Tibial artery (tissue), 4 donors: ENCODE data around the gene ARMC8.

Experiments used
- DNase-seq, 2 donors: peaks; one replicate each; pipeline ENCODE4 v3.0.0-alpha.2; 2019
- H3K27ac ChIP-seq, 2 donors: fragments of 200-600 bp; sonication (generic) in 1 of 2; 1 replicate in 1 of 2; 2 replicates in 1 of 2; pipeline ENCODE4 v1.5.1; 2018 to 2019; ENCODE audit warnings: mild to moderate bottlenecking in 1 of 2
- H3K27me3 ChIP-seq, 2 donors: fragments of 200-600 bp; sonication (generic) in 1 of 2; one replicate each; pipeline versions ENCODE4 v1.5.1 to v1.6.0; 2016 to 2019
- H3K36me3 ChIP-seq, 3 donors: fragments of 200-600 bp; sonication (generic) in 2 of 3; one replicate each; pipeline ENCODE4 v1.5.1; 2016 to 2019; ENCODE audit warnings: mild to moderate bottlenecking in 2 of 3
- H3K4me1 ChIP-seq, 4 donors: fragments of 200-600 bp; sonication (generic) in 2 of 4; 1 replicate in 3 of 4; 2 replicates in 1 of 4; pipeline ENCODE4 v1.5.1; 2016 to 2019
- H3K4me3 ChIP-seq, 2 donors: fragments of 200-600 bp; sonication (generic) in 1 of 2; 1 replicate in 1 of 2; 2 replicates in 1 of 2; pipeline ENCODE4 v1.5.1; 2018 to 2019; ENCODE audit warnings: mild to moderate bottlenecking in 2 of 2
- H3K9me3 ChIP-seq, 3 donors: fragments of 200-600 bp; sonication (generic) in 1 of 3; one replicate each; pipeline ENCODE4 v1.5.1; 2016 to 2019
- intact Hi-C: fragments of 100-400 bp; cut with DNase I; formaldehyde crosslinking; loops from one replicate; pipeline ENCODE4 v1.15.0; 2023; ENCODE audit warnings: low total_unique reads
- TF ChIP-seq, protein P1 (sequence below), 2 experiments: fragments of 200-600 bp in 1 of 2; fragments of 450-650 bp in 1 of 2; IDR thresholded peaks; one replicate each; pipeline ENCODE4 v1.5.1; 2017 to 2019; ENCODE audit warnings: antibody characterized with exemption in 2 of 2, mild to moderate bottlenecking in 1 of 2, moderate library complexity in 1 of 2

The ARMC8 gene

GRCh38 chr3:138241676-138242075 lies 54.6 kb downstream of the ARMC8 start:
- Histone ChIP-seq H3K27me3 (no peaks in the 10 kb centered on the region), H3K4me1 (no peaks in the 10 kb centered on the region), H3K36me3 (peaks cover 75 to 86% (median 80%) of the 10 kb centered on the region in 3 donors), H3K27ac (no peak overlapping the region), H3K4me3 (no peak overlapping the region), H3K9me3 (no peaks in the 10 kb centered on the region)
- intact Hi-C loops, result no loop called here
- DNase-seq, result no peak
- TF ChIP-seq, protein P1, sequence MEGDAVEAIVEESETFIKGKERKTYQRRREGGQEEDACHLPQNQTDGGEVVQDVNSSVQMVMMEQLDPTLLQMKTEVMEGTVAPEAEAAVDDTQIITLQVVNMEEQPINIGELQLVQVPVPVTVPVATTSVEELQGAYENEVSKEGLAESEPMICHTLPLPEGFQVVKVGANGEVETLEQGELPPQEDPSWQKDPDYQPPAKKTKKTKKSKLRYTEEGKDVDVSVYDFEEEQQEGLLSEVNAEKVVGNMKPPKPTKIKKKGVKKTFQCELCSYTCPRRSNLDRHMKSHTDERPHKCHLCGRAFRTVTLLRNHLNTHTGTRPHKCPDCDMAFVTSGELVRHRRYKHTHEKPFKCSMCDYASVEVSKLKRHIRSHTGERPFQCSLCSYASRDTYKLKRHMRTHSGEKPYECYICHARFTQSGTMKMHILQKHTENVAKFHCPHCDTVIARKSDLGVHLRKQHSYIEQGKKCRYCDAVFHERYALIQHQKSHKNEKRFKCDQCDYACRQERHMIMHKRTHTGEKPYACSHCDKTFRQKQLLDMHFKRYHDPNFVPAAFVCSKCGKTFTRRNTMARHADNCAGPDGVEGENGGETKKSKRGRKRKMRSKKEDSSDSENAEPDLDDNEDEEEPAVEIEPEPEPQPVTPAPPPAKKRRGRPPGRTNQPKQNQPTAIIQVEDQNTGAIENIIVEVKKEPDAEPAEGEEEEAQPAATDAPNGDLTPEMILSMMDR (IDR thresholded peaks at IDR 0.05), result no peak

- H3K27ac ChIP-seq, result no peak overlapping the region
- no peak overlapping the region for H3K4me3 ChIP-seq
- intact Hi-C loops, result no loop called here
- no peaks in the 10 kb centered on the region for H3K9me3 ChIP-seq
- TF ChIP-seq, protein P1 (IDR thresholded peaks at IDR 0.05), result no peak
- no peak for DNase-seq
- no peaks in the 10 kb centered on the region for H3K4me1 ChIP-seq
- H3K27me3 ChIP-seq, result no peaks in the 10 kb centered on the region
- H3K36me3 ChIP-seq, result peaks cover 73 to 84% (median 73%) of the 10 kb centered on the region in 3 donors
These were observed 55.4 kb downstream of the ARMC8 start for GRCh38 chr3:138242466-138242865.

- intact Hi-C loops, result no loop called here
- Histone ChIP-seq H3K27ac (no peak overlapping the region), H3K27me3 (no peaks in the 10 kb centered on the region), H3K36me3 (peaks cover 57 to 80% (median 62%) of the 10 kb centered on the region in 3 donors), H3K4me1 (no peaks in the 10 kb centered on the region), H3K4me3 (no peak overlapping the region), H3K9me3 (no peaks in the 10 kb centered on the region)
- DNase-seq, result no peak
- TF ChIP-seq, protein P1 (IDR thresholded peaks at IDR 0.05), result no peak
These were observed 57.9 kb downstream of the ARMC8 start for GRCh38 chr3:138245026-138245425.

DNA sequence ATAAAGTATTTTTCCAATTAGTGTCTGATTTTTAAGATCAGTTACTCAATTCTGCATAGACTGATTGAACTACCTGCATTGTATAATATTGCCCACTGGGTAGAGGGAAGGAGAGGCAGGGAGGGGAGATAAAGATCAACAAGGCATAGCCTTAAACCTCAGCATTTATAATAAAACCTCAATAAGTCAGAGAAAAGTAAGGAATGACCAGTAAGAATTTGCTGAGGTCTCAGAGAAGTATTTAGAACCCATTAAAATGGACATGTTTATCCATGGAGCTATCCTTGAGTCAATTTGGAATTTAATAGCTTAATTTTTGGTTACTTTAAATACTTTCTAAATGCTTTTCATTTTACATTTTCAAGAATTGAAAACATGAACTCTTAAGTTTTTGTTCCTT lies 62.5 kb downstream of the ARMC8 start:
- no peaks in the 10 kb centered on the region for H3K27me3 ChIP-seq
- no peak overlapping the region for H3K27ac ChIP-seq
- no peak for DNase-seq
- H3K4me1 ChIP-seq, result no peaks in the 10 kb centered on the region
- TF ChIP-seq, protein P1 (IDR thresholded peaks at IDR 0.05), result no peak
- H3K36me3 ChIP-seq, result peaks cover 22 to 49% (median 31%) of the 10 kb centered on the region in 3 donors
- H3K4me3 ChIP-seq, result no peak overlapping the region
- no peaks in the 10 kb centered on the region for H3K9me3 ChIP-seq
- intact Hi-C loops, result no loop called here

DNA sequence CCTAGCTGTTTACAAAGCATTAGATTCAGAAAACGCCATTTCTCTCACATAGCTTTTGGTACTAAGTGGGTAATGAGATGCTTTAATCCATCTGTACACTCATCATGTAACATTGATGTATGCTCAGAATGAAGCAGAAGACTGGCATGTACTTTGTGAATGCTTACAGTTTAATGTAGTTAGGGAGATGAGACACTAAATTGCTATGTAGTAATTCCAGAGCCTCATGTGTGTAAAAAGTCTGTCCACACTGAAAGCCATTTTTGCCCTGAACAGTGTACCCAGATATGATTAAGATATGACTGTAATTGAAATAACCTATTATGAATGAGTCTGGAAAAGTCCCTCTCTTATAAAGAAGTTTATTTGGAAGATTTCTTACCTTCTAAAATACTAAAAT lies 66.5 kb downstream of the ARMC8 start:
- intact Hi-C loops, result no loop called here
- Histone ChIP-seq H3K9me3 (no peaks in the 10 kb centered on the region), H3K4me1 (no peaks in the 10 kb centered on the region), H3K36me3 (peaks cover 0 to 14% (median 0%) of the 10 kb centered on the region in 3 donors), H3K27ac (no peak overlapping the region), H3K27me3 (no peaks in the 10 kb centered on the region), H3K4me3 (no peak overlapping the region)
- TF ChIP-seq, protein P1 (IDR thresholded peaks at IDR 0.05), result no peak
- no peak for DNase-seq

GRCh38 chr3:138254216-138254615 lies 67.1 kb downstream of the ARMC8 start:
- TF ChIP-seq, protein P1 (IDR thresholded peaks at IDR 0.05), result no peak
- Histone ChIP-seq H3K27ac (no peak overlapping the region), H3K27me3 (no peaks in the 10 kb centered on the region), H3K9me3 (no peaks in the 10 kb centered on the region), H3K4me1 (no peaks in the 10 kb centered on the region), H3K36me3 (peaks cover 0 to 15% (median 0%) of the 10 kb centered on the region in 3 donors), H3K4me3 (no peak overlapping the region)
- DNase-seq, result no peak
- intact Hi-C loops, result no loop called here
